ENCODE results near the gene UBL4B. TPM values are rescaled to one million over a fixed set of nuclear protein-coding genes. Genes with fewer than 3 reads are reported as not detected.

Gene UBL4B
- total and polyA plus RNA-seq, 9 donors = 0.31 TPM; not detected in 8

DNA sequence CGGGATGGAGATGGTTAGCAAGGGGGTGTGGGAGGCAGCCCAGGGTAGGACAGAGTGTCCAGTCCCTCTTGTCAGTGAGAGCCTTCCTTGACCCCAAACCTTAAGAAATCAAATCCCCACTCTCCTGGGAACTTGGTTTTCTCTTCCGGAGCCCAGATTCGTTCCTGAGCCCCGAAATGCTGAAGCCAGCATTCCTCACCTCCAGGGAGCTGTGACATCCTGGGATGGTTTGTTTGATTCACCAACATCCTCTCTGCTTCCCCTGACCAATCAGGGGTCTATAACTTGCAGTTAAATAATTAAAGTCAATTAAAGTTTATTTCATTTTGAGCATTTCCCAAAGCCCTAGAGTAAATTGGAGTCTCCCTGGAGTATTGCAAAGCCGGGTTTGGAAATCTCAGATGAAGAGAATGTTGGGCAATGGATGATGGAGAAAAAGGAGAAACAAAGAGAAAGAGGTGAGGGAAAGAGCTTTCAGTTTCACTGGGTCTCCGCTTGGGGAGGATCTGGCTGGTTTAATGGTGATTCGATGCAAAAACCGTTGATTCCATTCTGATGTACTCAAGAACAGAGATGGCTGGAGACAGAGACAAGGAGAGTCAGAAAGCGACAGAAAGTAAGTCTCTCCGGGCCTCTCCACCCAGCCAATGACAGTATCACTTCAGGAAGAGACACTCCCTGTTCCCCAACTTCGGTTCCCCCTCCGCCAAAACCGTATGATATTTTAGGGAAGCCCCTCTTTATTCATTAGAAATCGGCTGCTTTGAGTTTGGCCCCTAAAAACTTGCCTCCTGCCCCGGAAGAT is 29.0 kb upstream of the UBL4B start:
- no peak for DNase-seq
- peaks cover 5% of the 10 kb centered on the region for H3K4me1 ChIP-seq (ENCODE audit: insufficient read depth)
- TF ChIP-seq, protein P1, sequence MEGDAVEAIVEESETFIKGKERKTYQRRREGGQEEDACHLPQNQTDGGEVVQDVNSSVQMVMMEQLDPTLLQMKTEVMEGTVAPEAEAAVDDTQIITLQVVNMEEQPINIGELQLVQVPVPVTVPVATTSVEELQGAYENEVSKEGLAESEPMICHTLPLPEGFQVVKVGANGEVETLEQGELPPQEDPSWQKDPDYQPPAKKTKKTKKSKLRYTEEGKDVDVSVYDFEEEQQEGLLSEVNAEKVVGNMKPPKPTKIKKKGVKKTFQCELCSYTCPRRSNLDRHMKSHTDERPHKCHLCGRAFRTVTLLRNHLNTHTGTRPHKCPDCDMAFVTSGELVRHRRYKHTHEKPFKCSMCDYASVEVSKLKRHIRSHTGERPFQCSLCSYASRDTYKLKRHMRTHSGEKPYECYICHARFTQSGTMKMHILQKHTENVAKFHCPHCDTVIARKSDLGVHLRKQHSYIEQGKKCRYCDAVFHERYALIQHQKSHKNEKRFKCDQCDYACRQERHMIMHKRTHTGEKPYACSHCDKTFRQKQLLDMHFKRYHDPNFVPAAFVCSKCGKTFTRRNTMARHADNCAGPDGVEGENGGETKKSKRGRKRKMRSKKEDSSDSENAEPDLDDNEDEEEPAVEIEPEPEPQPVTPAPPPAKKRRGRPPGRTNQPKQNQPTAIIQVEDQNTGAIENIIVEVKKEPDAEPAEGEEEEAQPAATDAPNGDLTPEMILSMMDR (IDR thresholded peaks at IDR 0.05) = no peak
- 71 to 90% (median 86%) methylated on average over 15 of the region's 15 CpGs for WGBS, 3 donors
- H3K9me3 ChIP-seq = no peaks in the 10 kb centered on the region
- H3K27ac ChIP-seq = peak overlapping the region in 1 of 2 donors; percentile 94
- H3K27me3 ChIP-seq = no peaks in the 10 kb centered on the region
- no peaks in the 10 kb centered on the region for H3K36me3 ChIP-seq
- intact Hi-C loops (cut with DNase I) = no loop called here
- H3K4me3 ChIP-seq = peak overlapping the region; percentile 67

DNA sequence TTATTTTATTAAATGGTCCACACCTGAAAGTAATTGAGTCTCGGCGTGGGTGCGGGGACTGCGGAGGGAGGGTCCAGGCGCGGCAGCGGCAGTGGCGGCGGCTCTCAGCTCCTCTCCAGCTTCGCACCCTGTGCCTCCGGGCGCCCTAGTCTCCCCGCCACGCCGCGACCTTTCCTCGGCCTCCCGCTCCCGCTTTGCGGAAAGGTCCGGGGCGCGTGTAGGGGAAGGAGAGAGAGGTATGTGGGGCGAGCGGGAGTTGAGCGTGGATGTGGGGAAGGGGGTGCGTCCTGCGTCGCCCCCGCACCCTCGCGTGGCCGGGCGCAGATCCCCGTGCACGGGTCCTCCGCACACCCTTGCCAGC is 28.4 kb upstream of the UBL4B start:
- TF ChIP-seq POLR2A (IDR thresholded peaks at IDR 0.05) (no peak), EP300 (IDR thresholded peaks at IDR 0.05) (no peak)
- TF ChIP-seq, protein P1 (IDR thresholded peaks at IDR 0.05) = no peak
- Histone ChIP-seq H3K9me3 (no peaks in the 10 kb centered on the region), H3K27me3 (no peaks in the 10 kb centered on the region), H3K36me3 (no peaks in the 10 kb centered on the region), H3K4me1 (ENCODE audit: insufficient read depth) (peaks cover 5% of the 10 kb centered on the region), H3K4me3 (peak overlapping the region; percentile 67), H3K27ac (peak overlapping the region; percentile 60 to 94)
- DNase-seq = peak in 3 of 5 donors; percentile 48 to 53 (median 50)
- WGBS, 3 donors = 39 to 62% (median 61%) methylated on average over 37 of the region's 37 CpGs
- intact Hi-C loops (cut with DNase I) = no loop called here

DNA sequence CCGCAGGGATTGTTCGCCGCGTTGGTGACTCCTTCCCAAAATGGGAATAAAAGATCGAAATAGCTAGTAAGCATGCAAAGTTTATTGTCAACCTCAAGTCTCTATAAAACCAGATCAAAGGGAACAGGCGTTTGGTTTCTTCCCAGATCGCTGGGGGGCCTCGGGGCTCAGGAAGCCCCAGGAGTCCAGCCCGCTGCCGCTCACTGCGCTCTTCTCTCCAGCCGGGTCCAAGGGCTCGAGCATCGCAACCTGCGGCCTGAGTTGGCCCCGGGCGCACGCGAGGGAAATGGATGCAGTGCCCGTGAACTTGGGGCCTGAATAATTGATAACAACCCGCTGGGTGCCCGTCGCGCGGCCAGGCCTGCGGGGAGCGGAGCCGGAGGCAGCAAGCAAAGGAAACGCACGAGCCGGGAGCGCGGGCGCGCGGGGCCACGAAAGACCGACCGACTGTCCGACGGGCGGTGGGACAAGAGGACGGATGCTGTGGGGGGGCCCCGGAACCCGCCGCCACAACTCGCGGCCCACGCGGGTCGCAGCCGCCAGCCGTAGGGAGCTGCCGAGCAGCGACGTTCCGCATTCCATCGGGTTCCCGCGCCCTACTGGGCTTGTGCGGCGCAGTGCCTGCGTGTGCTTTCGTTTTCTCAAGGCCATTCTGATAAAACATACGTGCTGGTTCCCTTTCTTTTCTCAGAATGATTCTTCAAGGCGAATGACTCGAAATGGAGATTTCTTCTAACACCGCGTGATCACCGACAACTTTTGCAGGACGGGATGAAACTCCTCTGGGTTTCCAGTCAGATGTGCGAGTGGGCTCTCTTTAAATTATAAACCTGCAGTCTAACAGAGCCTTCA is 27.8 kb upstream of the UBL4B start:
- peak overlapping the region; percentile 67 for H3K4me3 ChIP-seq
- H3K9me3 ChIP-seq = no peaks in the 10 kb centered on the region
- WGBS, 3 donors = 7 to 9% (median 7%) methylated on average over 60 to 72 of the region's 72 CpGs
- H3K27me3 ChIP-seq = no peaks in the 10 kb centered on the region
- peak overlapping the region; percentile 60 to 94 for H3K27ac ChIP-seq
- H3K36me3 ChIP-seq = no peaks in the 10 kb centered on the region
- intact Hi-C loops (cut with DNase I) = no loop called here
- TF ChIP-seq POLR2A (IDR thresholded peaks at IDR 0.05) (peak; percentile 53), EP300 (IDR thresholded peaks at IDR 0.05) (no peak)
- TF ChIP-seq, protein P1 (IDR thresholded peaks at IDR 0.05) = peak in 1 of 3 donors; percentile 10
- H3K4me1 ChIP-seq (ENCODE audit: insufficient read depth) = peaks cover 5% of the 10 kb centered on the region
- DNase-seq = peak; percentile 76 to 87 (median 81)

DNA sequence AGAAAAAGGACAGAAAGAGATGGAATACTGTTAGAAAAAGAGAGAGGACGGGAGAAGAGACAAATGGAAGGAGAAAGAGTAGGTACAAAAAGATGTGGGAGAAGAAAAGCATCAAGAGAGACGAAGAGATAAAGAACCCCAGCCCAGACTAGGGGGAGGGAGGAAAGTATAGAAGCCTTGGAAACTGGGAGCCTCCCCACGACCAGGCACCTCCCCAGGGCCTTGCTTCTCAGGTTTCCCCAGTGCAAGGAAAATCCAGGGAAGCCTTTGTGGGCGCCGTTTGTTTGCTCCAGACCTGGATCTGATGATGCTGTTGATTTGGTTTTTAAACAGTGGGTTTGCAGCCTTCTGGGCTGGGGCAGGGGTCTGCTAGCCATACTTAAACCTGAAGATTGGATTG is 26.6 kb upstream of the UBL4B start:
- H3K4me3 ChIP-seq = no peak overlapping the region
- intact Hi-C loops (cut with DNase I) = no loop called here
- DNase-seq = no peak
- H3K27ac ChIP-seq = peak overlapping the region in 1 of 2 donors; percentile 94
- H3K36me3 ChIP-seq = no peaks in the 10 kb centered on the region
- no peaks in the 10 kb centered on the region for H3K9me3 ChIP-seq
- peaks cover 5% of the 10 kb centered on the region for H3K4me1 ChIP-seq (ENCODE audit: insufficient read depth)
- TF ChIP-seq EP300 (IDR thresholded peaks at IDR 0.05) (no peak), POLR2A (IDR thresholded peaks at IDR 0.05) (no peak)
- TF ChIP-seq, protein P1 (IDR thresholded peaks at IDR 0.05) = no peak
- 74 to 88% (median 86%) methylated on average over 5 of the region's 5 CpGs for WGBS, 3 donors
- H3K27me3 ChIP-seq = no peaks in the 10 kb centered on the region

Measured in ovary (tissue), 9 donors.